H1 (cell line): Measurements from ENCODE around the gene PTEN. TPM values are rescaled to one million over a fixed set of nuclear protein-coding genes. Genes with fewer than 3 reads are reported as not detected.

Experiments used
- JUND ChIP-seq: IDR thresholded peaks from 2 replicates; pipeline ENCODE4 v1.6.1; 2011; ENCODE audit warnings: mild to moderate bottlenecking, improper control_type of control experiment, low read length
- SP2 ChIP-seq: IDR thresholded peaks from 2 replicates; pipeline ENCODE4 v1.6.1; 2012; ENCODE audit warnings: mild to moderate bottlenecking, low read length, inconsistent platforms
- YY1 ChIP-seq: IDR thresholded peaks from 2 replicates; pipeline ENCODE4 v1.6.1; 2011; ENCODE audit warnings: low read depth, mild to moderate bottlenecking, low read length
- ZNF274 ChIP-seq: IDR thresholded peaks from 2 replicates; pipeline ENCODE4 v1.7.0; 2012; ENCODE audit warnings: low read length, borderline replicate concordance; ENCODE audit errors: extremely low read depth
- polyA plus RNA-seq, 7 experiments: library from polyadenylated mRNA; depleted of rRNA in 3 of 7; stranded (reverse) in 5 of 7; unstranded in 2 of 7; fragments of >200 nt in 5 of 7; fragments of 200-250 nt in 2 of 7; gene quantifications; 1 replicate in 5 of 7; 2 replicates in 1 of 7; 4 replicates in 1 of 7; pipeline versions ENCODE4 v1.2.1 to v1.2.3, GENCODE V29; 2011 to 2013; ENCODE audit warnings: missing spikeins in 2 of 7, mixed read lengths in 2 of 7
- total RNA-seq: library from RNA; stranded (reverse); fragmentation: NEBNext Ultra II Directional; extraction: Animal tissue kit (Norgen Biotek cat#: 25700); gene quantifications from 2 replicates; pipeline ENCODE4 v1.2.1, GENCODE V29; 2021

PTEN gene
- total and polyA plus RNA-seq, 2 of the 8 experiments (the other 6 are each of a cell fraction or from before 2014, with no cell fraction given), result 6.3 to 48.7 TPM

- TF ChIP-seq JUND (no peak), ZNF274 (no peak), YY1 (no peak), SP2 (no peak)
Measured at GRCh38 chr10:87956055-87956454, 92.6 kb downstream of the PTEN start (continued).
